Body of pancreas (tissue), 4 donors: ENCODE data around the gene COG6.

Experiments
- CTCF ChIP-seq, 7 experiments: fragments of 450-650 bp in 4 of 7; fragments of 200-600 bp in 3 of 7; sonication (generic) in 3 of 7; IDR thresholded peaks; one replicate each; pipeline ENCODE4 v1.5.1; 2016 to 2019; ENCODE audit warnings: antibody characterized with exemption in 7 of 7
- POLR2A ChIP-seq, 3 donors: fragments of 450-650 bp; IDR thresholded peaks; one replicate each; pipeline ENCODE4 v1.6.1; 2016; ENCODE audit warnings: antibody characterized with exemption in 3 of 3, mild to moderate bottlenecking in 2 of 3

DNA sequence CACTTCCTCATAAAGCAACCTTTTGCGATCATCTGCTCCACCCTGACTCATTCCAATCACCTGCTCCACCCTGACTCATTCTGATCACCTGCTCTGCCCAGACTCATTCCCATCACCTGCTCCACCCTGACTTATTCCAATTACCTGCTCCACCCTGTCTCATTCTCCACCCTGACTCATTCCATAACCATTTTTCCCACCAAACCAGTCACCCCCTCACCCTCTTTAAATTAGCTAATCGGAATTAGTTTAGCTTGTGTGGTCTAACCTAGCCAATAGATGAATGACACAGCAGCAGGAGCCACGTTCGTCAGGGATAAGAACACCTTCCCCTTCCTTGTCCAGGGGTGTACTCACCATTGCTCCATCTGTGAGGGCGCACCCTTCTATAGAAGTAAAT is 134.0 kb downstream of the COG6 start:
- TF ChIP-seq POLR2A (IDR thresholded peaks at IDR 0.05) (no peak), CTCF (IDR thresholded peaks at IDR 0.05) (no peak)
